HCT116 (cell line): Measurements from ENCODE around the gene MAN1A1. TPM values are rescaled to one million over a fixed set of nuclear protein-coding genes. Genes with fewer than 3 reads are reported as not detected.
A peak's percentile ranks its signal among the peaks of the same experiment; 100 is the strongest.

Source experiments
- ATAC-seq: fragments of 200-7000 bp; cut with Tn5 transposase; 2 replicates; pipeline ENCODE4 v1.9.1; 2020; ENCODE audit warnings: mild to moderate bottlenecking, moderate library complexity
- BruUV-seq: library from RNA; stranded (reverse); fragments of 400-500 nt; replicated peaks from 2 replicates; lab custom pipeline; 2021; lab: Mats Ljungman, UMichigan
- CTCF ChIA-PET: fragments of 300-600 bp; sonication (Branson Sonifier 250); formaldehyde crosslinking; loops from one replicate; lab custom pipeline; 2021; ENCODE audit warnings: antibody characterized with exemption; lab: Charles Lee
- POLR2A ChIA-PET: fragments of 300-600, 350-600 bp; sonication (Branson Sonifier 250); formaldehyde crosslinking; loops from one replicate; lab custom pipeline; 2021; ENCODE audit warnings: antibody characterized with exemption; lab: Charles Lee
- RAD21 ChIA-PET, 2 experiments: fragments of 300-600 bp; sonication (Branson Sonifier 250); formaldehyde crosslinking; loops; one replicate each; lab custom pipeline; 2023; ENCODE audit warnings: low total read pairs in 2 of 2; ENCODE audit not compliant: uncharacterized antibody in 2 of 2, unreplicated experiment in 2 of 2, low non-redundant PET in 1 of 2; lab: Charles Lee
- DNase-seq: peaks from one replicate; pipeline ENCODE4 v3.0.0-alpha.2; 2010; ENCODE audit warnings: low read depth, low spot score
- H2AFZ ChIP-seq: fragments of 200-600 bp; shearing (Covaris generic), sonication (generic); 2 replicates; pipeline ENCODE4 v1.6.1; 2017; ENCODE audit warnings: low read depth, mixed run types, mixed read lengths, antibody characterized with exemption, low read length; ENCODE audit not compliant: poor library complexity, severe bottlenecking
- H3K27ac ChIP-seq: 2 replicates; pipeline ENCODE4 v1.5.1; 2012; ENCODE audit warnings: low read depth, low read length
- H3K27me3 ChIP-seq: fragments of 200-600 bp; sonication (generic); 2 replicates; pipeline ENCODE4 v1.6.1; 2016; ENCODE audit warnings: mixed run types, low read length, mixed read lengths; ENCODE audit not compliant: insufficient read depth
- H3K36me3 ChIP-seq, 2 experiments: fragments of 200-500 bp in 1 of 2; fragments of 200-600 bp in 1 of 2; sonication (Bioruptor generic) in 1 of 2; sonication (generic) in 1 of 2; 2 replicates each; pipeline versions ENCODE4 v1.5.1 to v1.6.1; 2014 to 2016; ENCODE audit warnings: low read length in 2 of 2, inconsistent platforms in 1 of 2, mixed read lengths in 1 of 2, mixed run types in 1 of 2; ENCODE audit not compliant: insufficient read depth in 2 of 2, control insufficient read depth in 1 of 2
- H3K4me1 ChIP-seq, 2 experiments: fragments of 200-600 bp in 1 of 2; sonication (generic) in 1 of 2; 2 replicates each; pipeline versions ENCODE4 v1.5.1 to v1.6.1; 2012 to 2017; ENCODE audit warnings: low read length in 2 of 2, inconsistent platforms in 1 of 2, mild to moderate bottlenecking in 1 of 2, mixed read lengths in 1 of 2, mixed run types in 1 of 2, moderate library complexity in 1 of 2; ENCODE audit not compliant: insufficient read depth in 2 of 2, control insufficient read depth in 1 of 2
- H3K4me2 ChIP-seq: fragments of 200-600 bp; sonication (generic); 2 replicates; pipeline ENCODE4 v1.6.1; 2017; ENCODE audit warnings: mixed run types, low read length, mixed read lengths
- H3K4me3 ChIP-seq, 2 experiments: fragments of 200-600 bp in 1 of 2; sonication (generic) in 1 of 2; replicated peaks in 1 of 2; 2 replicates each; pipeline ENCODE4 v1.5.1; 2011 to 2016; ENCODE audit warnings: low read length in 2 of 2, control low read depth in 1 of 2, low read depth in 1 of 2, mild to moderate bottlenecking in 1 of 2, mixed read lengths in 1 of 2, mixed run types in 1 of 2
- H3K79me2 ChIP-seq: fragments of 200-600 bp; sonication (generic); 2 replicates; pipeline ENCODE4 v1.6.1; 2017; ENCODE audit warnings: mild to moderate bottlenecking, mixed run types, low read length, moderate library complexity, mixed read lengths; ENCODE audit not compliant: insufficient read depth
- H3K9ac ChIP-seq: fragments of 200-600 bp; sonication (generic); 2 replicates; pipeline ENCODE4 v1.6.1; 2016; ENCODE audit warnings: low read length, mixed read lengths
- H3K9me2 ChIP-seq: fragments of 200-600 bp; sonication (generic), shearing (Covaris generic); 2 replicates; pipeline ENCODE4 v1.6.1; 2017; ENCODE audit warnings: mixed run types, mild to moderate bottlenecking, moderate library complexity; ENCODE audit not compliant: insufficient read depth
- H3K9me3 ChIP-seq, 2 experiments: fragments of 200-500 bp in 1 of 2; fragments of 200-600 bp in 1 of 2; sonication (Bioruptor generic) in 1 of 2; sonication (generic) in 1 of 2; 2 replicates each; pipeline ENCODE4 v1.6.1; 2014 to 2017; ENCODE audit warnings: low read length in 2 of 2, mixed read lengths in 2 of 2, inconsistent platforms in 1 of 2, low read depth in 1 of 2, mild to moderate bottlenecking in 1 of 2, mixed run types in 1 of 2, moderate library complexity in 1 of 2; ENCODE audit not compliant: control insufficient read depth in 1 of 2, insufficient read depth in 1 of 2
- H4K20me1 ChIP-seq: fragments of 200-600 bp; sonication (generic), shearing (Covaris generic); 2 replicates; pipeline ENCODE4 v1.6.1; 2017; ENCODE audit warnings: mixed run types, mild to moderate bottlenecking, moderate library complexity; ENCODE audit not compliant: insufficient read depth
- CBX3 ChIP-seq: IDR thresholded peaks from 2 replicates; pipeline ENCODE4 v1.6.1; 2012; ENCODE audit warnings: low read depth
- CTCF ChIP-seq, 3 experiments: fragments of 200-600 bp in 1 of 3; sonication (generic) in 1 of 3; IDR thresholded peaks in 2 of 3; conservative IDR thresholded peaks in 1 of 3; 2 replicates each; pipeline ENCODE4 v1.5.1; 2012 to 2017; ENCODE audit warnings: low read depth in 2 of 3, low read length in 2 of 3, antibody characterized with exemption in 1 of 3, borderline replicate concordance in 1 of 3, control low read depth in 1 of 3, mild to moderate bottlenecking in 1 of 3, mixed read lengths in 1 of 3, mixed run types in 1 of 3, moderate library complexity in 1 of 3; ENCODE audit not compliant: insufficient read depth in 1 of 3
- EGR1 ChIP-seq: IDR thresholded peaks from 2 replicates; pipeline ENCODE4 v1.6.1; 2012; ENCODE audit warnings: low read depth
- EZH2phosphoT487 ChIP-seq: fragments of 200-600 bp; IDR thresholded peaks from 2 replicates; pipeline ENCODE4 v1.6.1; 2018; ENCODE audit warnings: antibody characterized with exemption, borderline replicate concordance
- FOSL1 ChIP-seq: IDR thresholded peaks from 2 replicates; pipeline ENCODE4 v1.6.1; 2012; ENCODE audit warnings: low read depth
- POLR2AphosphoS5 ChIP-seq: IDR thresholded peaks from 2 replicates; pipeline ENCODE4 v1.6.1; 2011; ENCODE audit warnings: mild to moderate bottlenecking, low read depth, low read length, moderate library complexity
- RAD21 ChIP-seq: IDR thresholded peaks from 2 replicates; pipeline ENCODE4 v1.6.1; 2012; ENCODE audit warnings: low read depth, mild to moderate bottlenecking
- SP1 ChIP-seq: IDR thresholded peaks from 2 replicates; pipeline ENCODE4 v1.6.1; 2012; ENCODE audit warnings: low read depth
- TCF7L2 ChIP-seq: IDR thresholded peaks from 2 replicates; pipeline ENCODE4 v1.7.0; 2011; ENCODE audit warnings: borderline replicate concordance, inconsistent platforms; ENCODE audit not compliant: insufficient read depth, insufficient read length; ENCODE audit errors: extremely low read depth
- ZNF274 ChIP-seq: fragments of 200-500 bp; sonication (Bioruptor generic); IDR thresholded peaks from 2 replicates; pipeline ENCODE4 v1.6.1; 2014; ENCODE audit warnings: mild to moderate bottlenecking, low read depth, low read length, inconsistent platforms
- intact Hi-C: fragments of 100-400 bp; cut with micrococcal nuclease; formaldehyde crosslinking; loops from 2 replicates; pipeline ENCODE4 v1.10.0; 2022
- total RNA-seq: library from RNA; stranded (reverse); gene quantifications from one replicate; pipeline ENCODE4 v1.2.1, GENCODE V29; 2021; ENCODE audit not compliant: unreplicated experiment
- TF ChIP-seq, protein P1 (sequence below): IDR thresholded peaks from 2 replicates; pipeline ENCODE4 v1.6.1; 2012

MAN1A1 gene
- total RNA-seq, 1 experiment from 2014 or later = 46.0 TPM

- Histone ChIP-seq H3K36me3 (peaks cover 0 to 15% of the 10 kb centered on the region in 2 experiments; a peak in 2 of 4 replicates), H2AFZ (no peak overlapping the region), H3K4me1 (peaks cover 7 to 10% of the 10 kb centered on the region in 2 experiments; a peak in 3 of 4 replicates), H3K9me2 (no peaks in the 10 kb centered on the region), H3K27me3 (no peaks in the 10 kb centered on the region), H3K9ac (no peak overlapping the region), H4K20me1 (no peaks in the 10 kb centered on the region), H3K4me3 (no peak overlapping the region), H3K4me2 (no peak overlapping the region), H3K27ac (no peak overlapping the region), H3K79me2 (no peaks in the 10 kb centered on the region), H3K9me3 (no peaks in the 10 kb centered on the region)
- CTCF ChIA-PET = no interaction called here
- DNase-seq = no peak
- no peak for TF ChIP-seq EGR1
- no peak for TF ChIP-seq CTCF (IDR thresholded peaks at IDR 0.05 in 2 of 3, conservative IDR thresholded peaks at IDR 0.05 in 1 of 3; ENCODE audit: borderline replicate concordance in 1 of 3, insufficient read depth in 1 of 3, low read depth in 2 of 3, low read length in 2 of 3)
- POLR2A ChIA-PET = no interaction called here
- ATAC-seq = no peak
- no TSS peak for BruUV-seq
- intact Hi-C loops = no loop called here
- RAD21 ChIA-PET = no interaction called here
These were observed 148.9 kb downstream of the MAN1A1 start for GRCh38 chr6:119200512-119201175.

DNA sequence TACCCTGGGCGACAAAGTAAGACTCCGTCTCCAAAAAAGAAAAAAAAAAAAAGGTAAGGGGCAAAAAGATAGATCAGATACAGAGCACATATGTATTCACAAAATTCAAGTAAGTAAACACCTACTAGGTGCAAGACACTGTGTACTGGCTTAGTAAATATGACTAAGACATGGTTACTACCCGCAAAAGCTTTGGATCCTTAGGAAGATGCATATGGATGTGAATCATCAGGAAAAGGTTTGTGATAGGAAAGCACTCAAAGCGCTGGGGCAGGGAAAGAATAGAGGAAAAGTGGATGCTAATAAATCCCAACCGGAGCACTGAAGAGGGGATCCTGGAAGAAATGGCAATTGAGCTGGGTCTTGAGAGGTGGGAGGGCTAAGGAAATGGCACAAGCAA lies 152.3 kb downstream of the MAN1A1 start:
- Histone ChIP-seq H3K36me3 (peaks cover 0 to 27% of the 10 kb centered on the region in 2 experiments; a peak in 2 of 4 replicates), H3K27me3 (no peaks in the 10 kb centered on the region), H2AFZ (no peak overlapping the region), H3K79me2 (no peaks in the 10 kb centered on the region), H3K4me2 (no peak overlapping the region), H3K9me3 (no peaks in the 10 kb centered on the region), H3K27ac (peak overlapping the region; percentile 24; the same call in 1 of the 2 replicates), H3K9ac (no peak overlapping the region), H3K4me3 (no peak overlapping the region), H4K20me1 (no peaks in the 10 kb centered on the region), H3K4me1 (peaks cover 7 to 10% of the 10 kb centered on the region in 2 experiments; a peak in 3 of 4 replicates), H3K9me2 (no peaks in the 10 kb centered on the region)
- ChIA-PET CTCF (no interaction called here), RAD21 (no interaction called here), POLR2A (no interaction called here)
- ATAC-seq (no peak), DNase-seq (no peak)
- intact Hi-C loops = no loop called here
- TF ChIP-seq CBX3 (no peak), ZNF274 (no peak), TCF7L2 (no peak), FOSL1 (no peak), EZH2phosphoT487 (no peak), CTCF (IDR thresholded peaks at IDR 0.05 in 2 of 3, conservative IDR thresholded peaks at IDR 0.05 in 1 of 3; ENCODE audit: borderline replicate concordance in 1 of 3, insufficient read depth in 1 of 3, low read depth in 2 of 3, low read length in 2 of 3) (no peak), POLR2AphosphoS5 (no peak), SP1 (no peak), RAD21 (no peak)
- TF ChIP-seq, protein P1, sequence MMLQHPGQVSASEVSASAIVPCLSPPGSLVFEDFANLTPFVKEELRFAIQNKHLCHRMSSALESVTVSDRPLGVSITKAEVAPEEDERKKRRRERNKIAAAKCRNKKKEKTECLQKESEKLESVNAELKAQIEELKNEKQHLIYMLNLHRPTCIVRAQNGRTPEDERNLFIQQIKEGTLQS = no peak
- no TSS peak for BruUV-seq
